SK-N-MC (cell line): ENCODE measurements around the gene CITED4.

Experiments used
- EZH2 ChIP-seq: fragments of 200-600 bp; sonication (generic); IDR thresholded peaks from one replicate; pipeline ENCODE4 v1.6.1; 2017; ENCODE audit warnings: antibody characterized with exemption
- POLR2AphosphoS5 ChIP-seq: IDR thresholded peaks from 2 replicates; pipeline ENCODE4 v1.6.1; 2012; ENCODE audit warnings: mild to moderate bottlenecking, low read depth, low read length, borderline replicate concordance

- TF ChIP-seq POLR2AphosphoS5 (no peak), EZH2 (no peak)
Measured at GRCh38 chr1:40836283-40836682, 25.9 kb downstream of the CITED4 start.
